Chondrocyte (in vitro differentiated cells): ENCODE data around the gene NDOR1. TPM values are rescaled to one million over a fixed set of nuclear protein-coding genes. Genes with fewer than 3 reads are reported as not detected.

ENCODE experiments used
- DNase-seq: peaks from one replicate; pipeline ENCODE4 v3.0.0; 2021; ENCODE audit warnings: mixed read lengths, low spot score
- H3K27ac Mint-ChIP-seq: one replicate; pipeline ENCODE4 v1.8.0; 2021; ENCODE audit warnings: mild to moderate bottlenecking, moderate library complexity, mixed read lengths; ENCODE audit not compliant: unreplicated experiment
- H3K27me3 Mint-ChIP-seq: 2 replicates; pipeline ENCODE4 v1.8.0; 2021; ENCODE audit warnings: low read depth, mixed read lengths
- H3K36me3 Mint-ChIP-seq: 2 replicates; pipeline ENCODE4 v1.8.0; 2021; ENCODE audit warnings: low read depth, mixed read lengths
- H3K4me1 Mint-ChIP-seq: 2 replicates; pipeline ENCODE4 v1.8.0; 2021; ENCODE audit warnings: low read depth, mild to moderate bottlenecking, mixed read lengths
- H3K4me3 Mint-ChIP-seq: one replicate; pipeline ENCODE4 v1.8.0; 2021; ENCODE audit warnings: mild to moderate bottlenecking, moderate library complexity, mixed read lengths; ENCODE audit not compliant: unreplicated experiment
- H3K9me3 Mint-ChIP-seq: 2 replicates; pipeline ENCODE4 v1.8.0; 2021; ENCODE audit warnings: low read depth, mixed read lengths
- CTCF ChIP-seq: fragments of 200-600 bp; sonication (generic); IDR thresholded peaks from 2 replicates; pipeline ENCODE4 v1.5.0; 2021; ENCODE audit warnings: antibody characterized with exemption, mild to moderate bottlenecking, moderate library complexity
- total RNA-seq: library from RNA; stranded (reverse); gene quantifications from 3 replicates; pipeline ENCODE4 v1.2.1, GENCODE V29; 2021

NDOR1 gene
- total RNA-seq, 1 donor from 2014 or later: 10.8 TPM

GRCh38 chr9:137232101-137232500 lies 26.6 kb downstream of the NDOR1 start:
- no peak for DNase-seq
- peaks cover 6% of the 10 kb centered on the region for H3K4me1 Mint-ChIP-seq
- no peak overlapping the region for H3K27ac Mint-ChIP-seq
- no peak for TF ChIP-seq CTCF
- H3K4me3 Mint-ChIP-seq: no peak overlapping the region
- no peaks in the 10 kb centered on the region for H3K9me3 Mint-ChIP-seq
- no peaks in the 10 kb centered on the region for H3K36me3 Mint-ChIP-seq
- H3K27me3 Mint-ChIP-seq: peaks cover 2% of the 10 kb centered on the region

- no peak for DNase-seq
- Mint-ChIP-seq H3K27me3 (peaks cover 2% of the 10 kb centered on the region), H3K9me3 (no peaks in the 10 kb centered on the region), H3K27ac (no peak overlapping the region), H3K4me3 (no peak overlapping the region), H3K4me1 (peaks cover 2% of the 10 kb centered on the region), H3K36me3 (no peaks in the 10 kb centered on the region)
- TF ChIP-seq CTCF: no peak
These were observed 27.0 kb downstream of the NDOR1 start for GRCh38 chr9:137232510-137232909.

GRCh38 chr9:137233143-137233980 lies 27.9 kb downstream of the NDOR1 start:
- DNase-seq: no peak

GRCh38 chr9:137234055-137234697 lies 28.7 kb downstream of the NDOR1 start:
- Mint-ChIP-seq H3K4me3 (no peak overlapping the region), H3K27ac (no peak overlapping the region), H3K36me3 (no peaks in the 10 kb centered on the region), H3K27me3 (no peaks in the 10 kb centered on the region), H3K4me1 (peaks cover 4% of the 10 kb centered on the region), H3K9me3 (no peaks in the 10 kb centered on the region)
- DNase-seq: no peak
- TF ChIP-seq CTCF: no peak

More at GRCh38 chr9:137233143-137233980, 27.9 kb downstream of the NDOR1 start:
- no peaks in the 10 kb centered on the region for H3K9me3 Mint-ChIP-seq
- H3K36me3 Mint-ChIP-seq: no peaks in the 10 kb centered on the region
- H3K4me1 Mint-ChIP-seq: no peaks in the 10 kb centered on the region
- H3K27me3 Mint-ChIP-seq: no peaks in the 10 kb centered on the region
- TF ChIP-seq CTCF: no peak
- H3K27ac Mint-ChIP-seq: no peak overlapping the region
- no peak overlapping the region for H3K4me3 Mint-ChIP-seq

- H3K9me3 Mint-ChIP-seq: no peaks in the 10 kb centered on the region
- H3K27me3 Mint-ChIP-seq: no peaks in the 10 kb centered on the region
- H3K36me3 Mint-ChIP-seq: no peaks in the 10 kb centered on the region
- DNase-seq: no peak
- peaks cover 9% of the 10 kb centered on the region for H3K4me1 Mint-ChIP-seq
- TF ChIP-seq CTCF: no peak
- H3K27ac Mint-ChIP-seq: no peak overlapping the region
- H3K4me3 Mint-ChIP-seq: no peak overlapping the region
These were observed 29.4 kb downstream of the NDOR1 start for GRCh38 chr9:137234758-137235423.
